Endothelial cell of umbilical vein (primary cell): Measurements from ENCODE around the gene TUB. TPM values are rescaled to one million over a fixed set of nuclear protein-coding genes. Genes with fewer than 3 reads are reported as not detected.

Experiments used
- BruUV-seq: library from RNA; stranded (reverse); fragments of 400-500 nt; replicated peaks from 2 replicates; lab custom pipeline; 2021; lab: Mats Ljungman, UMichigan
- CTCF ChIA-PET: fragments of 300-600, 350-600 bp; sonication (Branson Sonifier 250); formaldehyde crosslinking; loops from one replicate; lab custom pipeline; 2021; ENCODE audit warnings: antibody characterized with exemption, inconsistent platforms; lab: Charles Lee
- POLR2A ChIA-PET: fragments of 300-600, 350-600 bp; sonication (Branson Sonifier 250); formaldehyde crosslinking; loops from one replicate; lab custom pipeline; 2021; ENCODE audit warnings: antibody characterized with exemption, inconsistent platforms; lab: Charles Lee
- DNase-seq: peaks from one replicate; pipeline ENCODE4 v3.0.0-alpha.2; 2011; ENCODE audit warnings: low read depth, low spot score
- FAIRE-seq: peaks from 2 replicates; lab custom pipeline; 2011; peaks lifted over from hg19 to GRCh38; lab: Jason Lieb, UNC
- H2AFZ ChIP-seq: 2 replicates; pipeline ENCODE4 v1.6.0; 2012; ENCODE audit warnings: low read depth, low read length, control low read depth, inconsistent platforms
- H3K27ac ChIP-seq: 2 replicates; pipeline ENCODE4 v1.5.1; 2011; ENCODE audit warnings: low read depth, mild to moderate bottlenecking, control low read depth, low read length, moderate library complexity; ENCODE audit not compliant: insufficient read depth
- H3K27me3 ChIP-seq, 2 experiments: 2 replicates each; pipeline versions ENCODE4 v1.6.0 to v1.6.1; 2011; ENCODE audit warnings: low read length in 2 of 2, mixed read lengths in 1 of 2; ENCODE audit not compliant: control insufficient read depth in 2 of 2, insufficient read depth in 2 of 2
- H3K36me3 ChIP-seq, 2 experiments: 2 replicates in 1 of 2; 3 replicates in 1 of 2; pipeline ENCODE4 v1.5.1; 2011; ENCODE audit warnings: low read length in 2 of 2, mild to moderate bottlenecking in 1 of 2, moderate library complexity in 1 of 2; ENCODE audit not compliant: control insufficient read depth in 2 of 2, insufficient read depth in 2 of 2; ENCODE audit errors: extremely low read depth in 1 of 2
- H3K4me1 ChIP-seq: 3 replicates; pipeline ENCODE4 v1.5.1; 2011; ENCODE audit warnings: mild to moderate bottlenecking, low read length; ENCODE audit not compliant: control insufficient read depth, insufficient read depth; ENCODE audit errors: extremely low read depth
- H3K4me2 ChIP-seq: 2 replicates; pipeline ENCODE4 v1.6.1; 2011; ENCODE audit warnings: low read length, control low read depth, mixed read lengths; ENCODE audit not compliant: insufficient read depth
- H3K4me3 ChIP-seq, 3 experiments: fragments of 200-600 bp in 1 of 3; sonication (generic), shearing (Covaris generic) in 1 of 3; replicated peaks in 1 of 3; 2 replicates each; pipeline ENCODE4 v1.5.1; 2011 to 2016; ENCODE audit warnings: control low read depth in 3 of 3, low read length in 3 of 3, mild to moderate bottlenecking in 2 of 3, inconsistent platforms in 1 of 3, low read depth in 1 of 3, moderate library complexity in 1 of 3; ENCODE audit not compliant: insufficient read depth in 1 of 3
- H3K79me2 ChIP-seq: 2 replicates; pipeline ENCODE4 v1.6.0; 2012; ENCODE audit warnings: low read length, inconsistent platforms; ENCODE audit not compliant: control insufficient read depth, insufficient read depth
- H3K9ac ChIP-seq: replicated peaks from 2 replicates; pipeline ENCODE3; 2011; ENCODE audit warnings: low read length, control low read depth; ENCODE audit not compliant: insufficient read depth; ENCODE audit errors: extremely low read depth
- H3K9me1 ChIP-seq: replicated peaks from 3 replicates; pipeline ENCODE4 v1.6.0; 2011; ENCODE audit warnings: mild to moderate bottlenecking, low read length; ENCODE audit not compliant: control insufficient read depth, insufficient read depth; ENCODE audit errors: extremely low read depth
- H3K9me3 ChIP-seq: replicated peaks from 2 replicates; pipeline ENCODE4 v1.5.1; 2012; ENCODE audit warnings: low read length, inconsistent platforms; ENCODE audit not compliant: control insufficient read depth, insufficient read depth
- H4K20me1 ChIP-seq: replicated peaks from 2 replicates; pipeline ENCODE3; 2011; ENCODE audit warnings: mild to moderate bottlenecking, low read length; ENCODE audit not compliant: control insufficient read depth, insufficient read depth; ENCODE audit errors: extremely low read depth
- CTCF ChIP-seq, 2 donors: IDR thresholded peaks; 1 replicate in 1 of 2; 2 replicates in 1 of 2; pipeline ENCODE4 v1.5.1; 2011; ENCODE audit warnings: low read length in 2 of 2, mild to moderate bottlenecking in 2 of 2, moderate library complexity in 2 of 2, control low read depth in 1 of 2, inconsistent platforms in 1 of 2, low read depth in 1 of 2; ENCODE audit not compliant: insufficient read depth in 1 of 2; ENCODE audit errors: extremely low read depth in 1 of 2
- EZH2 ChIP-seq: IDR thresholded peaks from 2 replicates; pipeline ENCODE4 v1.6.1; 2012; ENCODE audit warnings: borderline replicate concordance, low read depth, mild to moderate bottlenecking, moderate library complexity, low read length, inconsistent platforms; ENCODE audit not compliant: severe bottlenecking
- FOS ChIP-seq: IDR thresholded peaks from 2 replicates; pipeline ENCODE4 v1.6.1; 2011; ENCODE audit warnings: mild to moderate bottlenecking, low read length, moderate library complexity, borderline replicate concordance; ENCODE audit not compliant: insufficient read depth
- GATA2 ChIP-seq: IDR thresholded peaks from 2 replicates; pipeline ENCODE4 v1.7.0; 2011; ENCODE audit warnings: low read depth, mild to moderate bottlenecking, moderate library complexity, mixed read lengths, low read length; ENCODE audit not compliant: insufficient read length, insufficient read depth
- JUN ChIP-seq: IDR thresholded peaks from 2 replicates; pipeline ENCODE4 v1.6.1; 2011; ENCODE audit warnings: borderline replicate concordance, low read depth; ENCODE audit not compliant: insufficient read length, insufficient read depth
- MYC ChIP-seq: IDR thresholded peaks from one replicate; pipeline ENCODE4 v1.6.1; 2011; ENCODE audit warnings: mild to moderate bottlenecking, low read depth, low read length
- POLR2A ChIP-seq: IDR thresholded peaks from 2 replicates; pipeline ENCODE4 v1.6.1; 2012; ENCODE audit warnings: low read depth, mild to moderate bottlenecking, control low read depth, low read length
- POLR2AphosphoS5 ChIP-seq: IDR thresholded peaks from 2 replicates; pipeline ENCODE4 v1.6.1; 2012; ENCODE audit warnings: low read depth, mild to moderate bottlenecking, control low read depth, low read length, moderate library complexity; ENCODE audit not compliant: insufficient read depth
- dilution Hi-C: fragments of 300-500 bp; cut with MboI; formaldehyde crosslinking; loops from one replicate; pipeline ENCODE4 v1.15.0; 2019; ENCODE audit warnings: low sequenced_read_pairs; ENCODE audit not compliant: extremely low pct_ligation_motif_present
- intact Hi-C: fragments of 100-400 bp; cut with micrococcal nuclease; formaldehyde crosslinking; loops from one replicate; pipeline ENCODE4 v1.10.0; 2022
- polyA plus RNA-seq, 4 experiments: library from polyadenylated mRNA; depleted of rRNA in 3 of 4; stranded (reverse) in 3 of 4; unstranded in 1 of 4; fragments of >200 nt; gene quantifications; 2 replicates each; pipeline versions ENCODE4 v1.2.1 to v1.2.3, GENCODE V29; 2011 to 2012; ENCODE audit warnings: missing spikeins in 1 of 4
- total RNA-seq: library from RNA; stranded (reverse); gene quantifications from 2 replicates; pipeline ENCODE4 v1.2.3, GENCODE V29; 2021
- TF ChIP-seq, protein P1 (sequence below): IDR thresholded peaks from 2 replicates; pipeline ENCODE4 v1.6.1; 2011; ENCODE audit not compliant: insufficient read depth, insufficient read length

TUB gene
- total and polyA plus RNA-seq, 2 donors (not counting 3 experiments of a cell fraction or from before 2014, with no cell fraction given): 2.3 to 3.9 TPM

- H4K20me1 ChIP-seq: no peaks in the 10 kb centered on the region
- H3K9me1 ChIP-seq: no peaks in the 10 kb centered on the region
- H2AFZ ChIP-seq: no peak overlapping the region
- no peak for DNase-seq
- peaks cover 0 to 8% of the 10 kb centered on the region in 2 experiments for H3K27me3 ChIP-seq
- H3K4me1 ChIP-seq: no peaks in the 10 kb centered on the region
- TF ChIP-seq JUN: no peak
- dilution Hi-C loops (no loop called here), intact Hi-C loops (no loop called here)
- ChIA-PET CTCF (interaction anchor here (12.3 kb wide), 1 partner anchor 57 kb away, joined by 528 read pairs; no protein-coding TSS in a partner anchor), POLR2A (no interaction called here)
- H3K9me3 ChIP-seq: no peaks in the 10 kb centered on the region
- H3K4me3 ChIP-seq: no peak overlapping the region
- FAIRE-seq: no peak
- no TSS peak for BruUV-seq
- no peak overlapping the region for H3K4me2 ChIP-seq
- no peak overlapping the region for H3K9ac ChIP-seq
- no peaks in the 10 kb centered on the region for H3K36me3 ChIP-seq
- H3K79me2 ChIP-seq: no peaks in the 10 kb centered on the region
- H3K27ac ChIP-seq: no peak overlapping the region
These were observed 42.6 kb upstream of the TUB start for GRCh38 chr11:8038393-8038792.

- H3K36me3 ChIP-seq: no peaks in the 10 kb centered on the region
- BruUV-seq: no TSS peak
- H3K4me2 ChIP-seq: no peak overlapping the region
- H2AFZ ChIP-seq: no peak overlapping the region
- H3K9ac ChIP-seq: no peak overlapping the region
- H3K4me1 ChIP-seq: no peaks in the 10 kb centered on the region
- H4K20me1 ChIP-seq: no peaks in the 10 kb centered on the region
- intact Hi-C loops: no loop called here
- H3K4me3 ChIP-seq: no peak overlapping the region
- H3K9me3 ChIP-seq: no peaks in the 10 kb centered on the region
- H3K27ac ChIP-seq: no peak overlapping the region
- ChIA-PET CTCF (interaction anchor here (12.3 kb wide), 1 partner anchor 57 kb away, joined by 528 read pairs; no protein-coding TSS in a partner anchor), POLR2A (no interaction called here)
- TF ChIP-seq JUN (no peak), CTCF (IDR thresholded peaks at IDR 0.05; ENCODE audit: extremely low read depth in 1 of 2, insufficient read depth in 1 of 2, low read depth in 1 of 2, low read length in 2 of 2) (no peak), MYC (no peak), POLR2A (no peak), GATA2 (no peak), EZH2 (no peak), FOS (no peak), POLR2AphosphoS5 (no peak)
- TF ChIP-seq, protein P1, sequence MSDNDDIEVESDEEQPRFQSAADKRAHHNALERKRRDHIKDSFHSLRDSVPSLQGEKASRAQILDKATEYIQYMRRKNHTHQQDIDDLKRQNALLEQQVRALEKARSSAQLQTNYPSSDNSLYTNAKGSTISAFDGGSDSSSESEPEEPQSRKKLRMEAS: no peak
- dilution Hi-C loops: no loop called here
- H3K9me1 ChIP-seq: no peaks in the 10 kb centered on the region
- no peaks in the 10 kb centered on the region for H3K79me2 ChIP-seq
- FAIRE-seq (no peak), DNase-seq (no peak)
- H3K27me3 ChIP-seq: peaks cover 0 to 13% of the 10 kb centered on the region in 2 experiments
These were observed 42.0 kb upstream of the TUB start for GRCh38 chr11:8038811-8039529.
